GM23338 (cell line): ENCODE data around the gene DHDDS.

Experiments used
- EZH2 ChIP-seq: fragments of 200-600 bp; sonication (generic); IDR thresholded peaks from one replicate; pipeline ENCODE4 v1.8.0; 2017; ENCODE audit warnings: antibody characterized with exemption, mild to moderate bottlenecking, low read depth; ENCODE audit not compliant: unreplicated experiment
- JUNB ChIP-seq: IDR thresholded peaks from one replicate; pipeline ENCODE4 v1.6.1; 2016; ENCODE audit warnings: antibody characterized with exemption; ENCODE audit not compliant: unreplicated experiment
- TF ChIP-seq, protein P1 (sequence below), 2 experiments: fragments of 200-600 bp in 1 of 2; sonication (generic) in 1 of 2; conservative IDR thresholded peaks; 2 replicates each; pipeline versions ENCODE4 v1.5.1 to v1.6.1; 2016 to 2017; ENCODE audit warnings: antibody characterized with exemption in 2 of 2, low read depth in 2 of 2, mild to moderate bottlenecking in 2 of 2, moderate library complexity in 1 of 2

GRCh38 chr1:26450908-26451307, 18.8 kb downstream of the DHDDS start:
- TF ChIP-seq, protein P1, sequence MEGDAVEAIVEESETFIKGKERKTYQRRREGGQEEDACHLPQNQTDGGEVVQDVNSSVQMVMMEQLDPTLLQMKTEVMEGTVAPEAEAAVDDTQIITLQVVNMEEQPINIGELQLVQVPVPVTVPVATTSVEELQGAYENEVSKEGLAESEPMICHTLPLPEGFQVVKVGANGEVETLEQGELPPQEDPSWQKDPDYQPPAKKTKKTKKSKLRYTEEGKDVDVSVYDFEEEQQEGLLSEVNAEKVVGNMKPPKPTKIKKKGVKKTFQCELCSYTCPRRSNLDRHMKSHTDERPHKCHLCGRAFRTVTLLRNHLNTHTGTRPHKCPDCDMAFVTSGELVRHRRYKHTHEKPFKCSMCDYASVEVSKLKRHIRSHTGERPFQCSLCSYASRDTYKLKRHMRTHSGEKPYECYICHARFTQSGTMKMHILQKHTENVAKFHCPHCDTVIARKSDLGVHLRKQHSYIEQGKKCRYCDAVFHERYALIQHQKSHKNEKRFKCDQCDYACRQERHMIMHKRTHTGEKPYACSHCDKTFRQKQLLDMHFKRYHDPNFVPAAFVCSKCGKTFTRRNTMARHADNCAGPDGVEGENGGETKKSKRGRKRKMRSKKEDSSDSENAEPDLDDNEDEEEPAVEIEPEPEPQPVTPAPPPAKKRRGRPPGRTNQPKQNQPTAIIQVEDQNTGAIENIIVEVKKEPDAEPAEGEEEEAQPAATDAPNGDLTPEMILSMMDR (conservative IDR thresholded peaks at IDR 0.05; ENCODE audit: low read depth in 2 of 2) = no peak
- TF ChIP-seq EZH2 = no peak
- no peak for TF ChIP-seq JUNB
